Globus pallidus (tissue), 1 donor: ENCODE results near the gene FIGLA.
"Not testable (repeated sequence)": the region's sequence is repeated elsewhere in the genome, so short reads cannot be mapped to it uniquely, and the experiment has no call there.

Source experiments
- DNase-seq: peaks from one replicate; pipeline ENCODE4 v3.0.0-alpha.2; 2015; ENCODE audit warnings: low spot score

Gene FIGLA

DNA sequence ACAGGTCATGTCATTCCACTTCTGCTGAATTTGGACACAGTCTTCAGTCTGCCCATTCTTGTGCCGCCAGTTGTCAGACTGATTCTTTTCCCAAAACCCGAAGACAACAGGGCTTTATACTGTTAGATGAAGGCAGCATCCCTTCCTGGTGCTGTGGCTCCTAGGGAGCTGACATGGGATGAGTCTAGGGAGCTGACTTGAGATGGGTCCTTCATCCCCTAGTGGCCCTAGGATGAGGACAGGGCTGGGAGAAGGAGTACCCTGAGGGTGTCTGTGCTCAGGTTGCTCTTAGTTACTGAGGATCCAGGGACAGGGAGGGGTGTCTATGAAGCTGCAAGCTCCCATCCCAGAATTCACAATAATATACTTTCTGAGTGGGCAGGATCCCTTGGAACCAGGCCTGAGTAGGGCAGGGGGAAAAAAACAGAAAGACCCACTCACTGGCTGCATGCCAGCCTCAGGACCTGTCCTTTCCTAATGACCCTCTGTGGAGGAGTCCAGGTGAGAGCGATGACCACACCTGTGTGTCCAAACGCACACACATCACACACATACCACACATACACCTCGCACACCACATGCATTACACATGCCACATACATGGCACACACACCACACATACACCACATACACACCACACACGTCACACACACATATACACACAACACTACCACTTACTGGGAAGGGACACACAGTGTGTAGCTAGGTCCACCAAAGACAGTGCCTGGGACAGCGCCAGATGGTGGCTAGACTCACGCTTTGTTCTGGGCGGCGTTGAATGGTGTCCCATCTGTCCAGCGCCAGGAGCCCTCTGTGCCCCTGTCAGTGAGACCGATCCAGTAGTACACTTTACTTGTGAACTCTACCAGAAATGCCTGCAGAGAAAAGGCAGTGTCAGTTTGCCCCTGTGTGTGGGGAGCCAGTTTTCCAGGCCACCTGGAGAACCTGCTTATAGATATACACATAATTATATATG, 18.8 kb upstream of the FIGLA start:
- DNase-seq, result no peak

DNA sequence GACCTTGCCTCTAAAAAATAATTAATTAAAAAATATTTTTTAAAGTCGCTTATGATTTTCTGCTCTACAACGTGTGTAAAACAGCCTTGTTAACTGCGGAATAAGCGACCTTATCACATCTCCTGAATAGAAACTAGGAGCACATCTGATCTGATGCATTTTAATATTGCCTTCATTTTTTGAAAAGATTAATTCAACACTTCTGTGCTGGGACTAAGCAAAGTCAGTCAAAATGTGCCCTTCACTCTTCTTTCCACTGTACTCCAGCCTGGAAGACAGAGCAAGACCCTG, 17.3 kb upstream of the FIGLA start:
- DNase-seq, result no peak

GRCh38 chr2:70807102-70807827, 16.8 kb upstream of the FIGLA start:
- no peak for DNase-seq

DNA sequence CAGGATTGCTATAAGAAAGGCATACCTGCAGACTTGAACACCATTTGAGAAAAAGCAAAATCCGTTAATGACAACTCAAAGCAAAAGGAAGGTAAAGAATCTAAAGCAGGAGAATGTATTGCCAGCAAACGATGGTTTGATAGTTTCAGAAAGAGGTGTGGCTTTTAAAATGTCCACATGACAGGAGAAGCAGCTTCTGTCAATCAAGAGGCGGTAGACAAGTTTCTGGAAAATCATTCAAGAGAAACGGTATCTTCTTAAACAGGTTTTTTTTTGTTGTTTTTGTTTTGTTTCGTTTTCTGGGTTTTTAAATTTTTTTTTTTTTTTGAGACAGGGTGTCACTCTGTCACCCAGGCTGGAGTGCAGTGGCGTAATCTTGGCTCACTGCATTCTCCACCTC, 16.2 kb upstream of the FIGLA start:
- DNase-seq, result no peak

DNA sequence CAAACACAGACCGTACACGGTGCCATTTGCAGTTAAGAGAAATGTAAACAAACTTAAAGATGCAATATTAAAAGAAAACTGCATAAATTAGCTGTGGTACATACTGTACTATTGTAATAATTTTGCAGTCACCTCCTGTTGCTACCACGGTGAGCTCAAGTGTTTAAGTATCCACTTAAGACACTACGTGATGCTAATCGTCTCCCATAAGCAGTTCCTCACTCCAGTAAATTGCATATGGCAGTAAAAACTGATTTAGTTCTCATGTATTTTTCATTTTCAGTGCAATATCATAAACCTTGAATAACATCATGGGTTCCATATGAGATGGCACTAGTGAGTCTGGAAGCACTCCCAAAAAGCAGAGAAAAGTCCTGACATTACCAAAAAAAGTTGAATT, 15.6 kb upstream of the FIGLA start:
- no peak for DNase-seq

GRCh38 chr2:70801607-70802263, 11.3 kb upstream of the FIGLA start:
- DNase-seq, result no peak

- DNase-seq, result no peak
Measured at GRCh38 chr2:70799706-70800105, 9.3 kb upstream of the FIGLA start.

DNA sequence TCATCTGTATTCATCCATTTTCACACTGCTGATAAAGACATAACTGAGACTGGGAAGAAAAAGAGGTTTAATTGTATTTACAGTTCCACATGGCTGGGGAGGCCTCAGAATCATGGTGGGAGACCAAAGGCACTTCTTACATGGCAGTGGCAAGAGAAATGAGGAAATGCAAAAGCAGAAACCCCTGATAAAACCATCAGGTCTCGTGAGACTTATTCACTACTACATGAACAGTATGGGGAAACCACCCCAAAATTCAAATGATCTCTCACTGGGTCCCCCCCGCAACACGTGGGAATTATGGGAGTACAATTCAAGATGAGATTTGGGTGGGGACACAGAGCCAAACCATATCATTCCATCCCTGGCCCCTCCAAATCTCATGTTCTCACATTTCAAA, 7.6 kb upstream of the FIGLA start:
- DNase-seq, result not testable (repeated sequence)

DNA sequence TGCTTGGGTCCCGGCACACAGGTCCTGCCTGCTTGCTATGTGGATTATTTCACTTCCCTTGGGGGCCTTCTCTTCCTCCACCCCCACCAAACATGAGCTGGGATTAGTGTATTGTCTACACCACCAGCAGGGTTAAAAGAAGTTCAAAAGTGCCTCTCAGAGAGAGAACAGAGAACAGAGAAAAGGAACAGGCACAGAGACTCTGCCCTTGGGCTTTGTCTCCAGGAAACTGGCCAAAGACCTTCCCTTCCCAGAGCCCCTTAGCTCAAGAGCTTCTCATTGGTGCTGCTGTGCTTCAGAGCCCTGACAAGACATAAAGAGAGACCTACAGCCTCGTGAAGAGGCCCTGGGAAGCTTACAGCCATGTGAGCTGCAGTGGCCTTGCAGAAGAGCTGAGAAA, 7.1 kb upstream of the FIGLA start:
- no peak for DNase-seq

DNA sequence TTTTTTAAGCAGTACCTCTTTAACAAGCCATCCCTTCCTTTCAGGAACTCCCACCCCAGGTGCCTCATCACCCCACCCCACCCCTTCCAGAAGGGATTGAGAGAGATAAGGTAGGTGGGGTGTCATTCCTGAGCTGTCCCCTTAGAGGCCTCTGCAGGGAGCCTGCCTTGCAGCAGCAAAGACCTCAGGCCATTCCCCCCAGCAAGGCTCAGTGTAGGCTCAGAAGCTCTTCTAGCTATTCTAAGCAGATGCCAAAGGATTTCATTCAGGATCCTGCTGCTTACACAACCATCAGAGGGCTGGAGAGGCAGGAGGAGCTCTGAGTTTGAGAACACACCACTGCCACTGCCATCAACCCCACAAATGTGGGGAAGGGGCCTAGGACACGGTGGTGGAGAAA, 5.8 kb upstream of the FIGLA start:
- DNase-seq, result no peak

- no peak for DNase-seq
Measured at GRCh38 chr2:70795164-70795995, 4.9 kb upstream of the FIGLA start.

- peak; percentile 7 for DNase-seq
Measured at GRCh38 chr2:70793450-70793849, 3.0 kb upstream of the FIGLA start.

- peak; percentile 55 for DNase-seq
Measured at GRCh38 chr2:70789304-70790135, 923 bp downstream of the FIGLA start.

- DNase-seq, result peak; percentile 55
Measured at GRCh38 chr2:70785137-70785911, 5.1 kb downstream of the FIGLA start.

DNA sequence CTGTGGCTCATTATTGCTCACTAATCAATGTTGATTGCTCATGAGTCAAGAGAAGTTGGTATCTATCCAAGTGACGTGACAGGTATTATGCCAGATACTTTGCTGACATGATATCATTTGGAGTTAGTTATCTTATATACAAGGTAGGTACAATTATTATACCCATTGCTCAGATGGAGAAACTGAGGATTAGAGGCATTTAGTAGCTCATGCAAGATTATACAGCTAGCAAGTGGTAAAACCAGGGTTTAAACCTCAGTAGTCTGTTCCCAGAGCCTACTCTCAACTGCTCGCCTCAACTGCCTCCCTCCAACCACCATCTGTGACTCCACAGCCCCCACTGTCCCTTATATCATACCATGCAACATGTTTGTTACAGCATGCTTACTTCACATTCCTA, 6.1 kb downstream of the FIGLA start:
- DNase-seq, result no peak

DNA sequence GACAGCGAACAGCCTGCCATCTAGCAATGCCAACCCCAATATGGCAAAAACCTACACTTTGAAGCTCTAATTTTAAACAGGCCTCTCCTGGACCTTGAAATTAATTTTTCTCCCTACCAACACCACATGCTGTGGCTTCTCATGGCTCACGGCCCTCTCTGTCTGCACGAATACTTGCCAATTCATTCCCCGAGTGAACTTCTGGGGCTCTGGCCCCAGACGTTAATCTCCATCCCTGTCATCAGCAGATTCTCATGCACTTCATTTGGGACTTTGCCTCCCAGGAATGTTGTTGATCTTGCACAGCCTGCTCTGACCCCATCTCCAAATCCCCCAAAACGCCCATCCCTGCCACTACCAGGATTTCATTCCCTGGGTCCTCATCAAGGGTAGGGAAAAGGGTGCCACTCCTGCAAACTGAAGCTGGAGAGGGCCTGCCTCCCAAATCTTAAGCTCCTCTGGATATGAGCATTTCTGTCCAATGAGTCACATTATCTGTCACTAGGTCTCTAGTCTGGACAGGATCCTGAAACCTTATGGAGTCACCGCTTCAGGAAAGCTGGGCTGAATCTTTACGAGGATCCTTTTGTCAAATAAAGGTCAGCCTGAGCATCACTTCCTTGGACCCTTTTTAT, 10.4 kb downstream of the FIGLA start:
- DNase-seq, result no peak

DNA sequence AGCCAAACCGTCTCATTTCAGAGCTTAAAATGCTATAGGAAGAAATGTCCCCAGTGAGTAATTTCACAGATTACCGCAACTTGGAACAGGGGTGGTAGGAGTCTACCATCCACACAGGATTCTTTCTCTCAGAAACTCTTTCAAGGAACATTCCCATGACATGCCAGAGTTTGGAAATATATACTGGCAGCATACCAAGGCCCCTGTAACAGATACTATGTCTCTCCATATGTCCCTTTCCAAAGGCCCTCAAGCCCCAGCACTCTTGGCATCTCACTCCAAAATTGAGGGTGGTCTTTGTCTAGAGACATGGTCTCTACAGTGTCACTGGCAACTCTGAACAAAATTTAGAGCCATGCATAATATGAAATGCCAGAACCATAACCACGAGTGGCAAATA, 11.0 kb downstream of the FIGLA start:
- DNase-seq, result no peak

DNA sequence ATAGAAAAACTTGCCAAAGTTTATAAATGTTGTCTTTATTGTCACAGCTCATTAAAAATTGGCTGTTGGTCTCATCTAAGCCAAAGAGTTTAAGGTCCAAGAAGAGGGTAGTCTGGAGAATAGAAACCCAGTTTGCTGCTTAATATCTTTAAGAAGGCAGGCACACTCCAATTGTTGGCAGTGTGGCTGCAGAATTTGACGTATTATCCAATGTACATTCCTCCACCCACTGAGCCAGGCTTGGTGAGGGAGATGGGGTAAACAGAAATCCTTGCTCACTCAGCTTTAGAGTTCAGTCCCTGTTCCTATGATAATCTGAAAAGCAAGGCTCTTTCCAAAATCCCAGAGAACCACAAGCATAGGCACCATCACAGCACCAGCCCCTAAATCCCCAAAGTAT, 11.8 kb downstream of the FIGLA start:
- no peak for DNase-seq

- no peak for DNase-seq
Measured at GRCh38 chr2:70777450-70777849, 13.0 kb downstream of the FIGLA start.

DNA sequence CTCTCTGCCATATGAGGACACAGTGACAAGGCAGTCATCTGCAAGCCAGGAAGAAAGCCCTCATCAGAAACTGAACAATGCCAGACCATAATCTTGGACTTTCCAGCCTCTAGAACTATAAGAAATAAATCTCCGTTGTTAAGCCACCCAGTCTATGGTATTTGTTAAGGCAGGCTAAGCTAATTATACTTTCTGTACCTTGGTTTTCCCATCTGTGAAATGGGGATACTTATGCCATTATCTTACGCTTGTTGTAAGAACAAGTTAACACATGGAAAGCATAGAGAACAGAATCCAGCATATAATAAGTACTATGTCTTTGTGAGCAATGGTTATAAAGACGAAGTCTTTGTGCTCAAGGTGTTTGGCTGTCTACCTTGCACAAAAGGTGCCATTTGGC, 14.2 kb downstream of the FIGLA start:
- no peak for DNase-seq
